Keratinocyte (primary cell): Measurements from ENCODE around the gene PTPRR.

Source experiments
- CTCF ChIP-seq, 3 experiments: IDR thresholded peaks in 1 of 3; conservative IDR thresholded peaks in 1 of 3; optimal IDR thresholded peaks in 1 of 3; 2 replicates in 2 of 3; 3 replicates in 1 of 3; pipeline versions ENCODE3 to v1.5.1; 2011; ENCODE audit warnings: low read length in 3 of 3, mild to moderate bottlenecking in 3 of 3, moderate library complexity in 2 of 3, control low read depth in 1 of 3, inconsistent platforms in 1 of 3; ENCODE audit not compliant: insufficient read depth in 2 of 3; ENCODE audit errors: extremely low read depth in 1 of 3
- EZH2 ChIP-seq: IDR thresholded peaks from one replicate; pipeline ENCODE4 v1.6.1; 2012; ENCODE audit warnings: inconsistent platforms, mild to moderate bottlenecking, low read length, moderate library complexity

GRCh38 chr12:70853326-70853725 lies 67.2 kb downstream of the PTPRR start:
- TF ChIP-seq CTCF (optimal IDR thresholded peaks at IDR 0.05 in 1 of 3, IDR thresholded peaks at IDR 0.05 in 1 of 3, conservative IDR thresholded peaks at IDR 0.05 in 1 of 3; ENCODE audit: extremely low read depth in 1 of 3, insufficient read depth in 2 of 3, low read length in 3 of 3) (no peak), EZH2 (no peak)
